Hepatic stellate cell (primary cell): ENCODE measurements around the gene LUC7L.
"Not testable (repeated sequence)": the region's sequence is repeated elsewhere in the genome, so short reads cannot be mapped to it uniquely, and the experiment has no call there.

Source experiments
- DNase-seq: peaks from one replicate; pipeline ENCODE4 v3.0.0; 2011; ENCODE audit warnings: low spot score

Gene LUC7L

GRCh38 chr16:179211-180092, 49.8 kb downstream of the LUC7L start:
- no peak for DNase-seq

DNA sequence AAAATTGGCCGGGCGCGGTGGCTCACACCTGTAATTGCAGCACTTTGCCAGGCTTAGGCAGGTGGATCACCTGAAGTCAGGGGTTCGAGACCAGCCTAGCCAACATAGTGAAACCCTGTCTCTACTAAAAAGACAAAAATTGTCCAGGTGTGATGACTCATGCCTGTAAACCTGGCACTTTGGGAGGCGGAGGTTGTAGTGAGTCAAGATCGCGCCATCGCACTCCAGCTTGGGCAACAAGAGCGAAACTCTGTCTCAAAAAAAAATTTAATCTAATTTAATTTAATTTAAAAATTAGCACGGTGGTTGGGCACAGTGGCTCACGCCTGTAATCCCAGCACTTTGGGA, 50.6 kb downstream of the LUC7L start:
- DNase-seq: no peak

DNA sequence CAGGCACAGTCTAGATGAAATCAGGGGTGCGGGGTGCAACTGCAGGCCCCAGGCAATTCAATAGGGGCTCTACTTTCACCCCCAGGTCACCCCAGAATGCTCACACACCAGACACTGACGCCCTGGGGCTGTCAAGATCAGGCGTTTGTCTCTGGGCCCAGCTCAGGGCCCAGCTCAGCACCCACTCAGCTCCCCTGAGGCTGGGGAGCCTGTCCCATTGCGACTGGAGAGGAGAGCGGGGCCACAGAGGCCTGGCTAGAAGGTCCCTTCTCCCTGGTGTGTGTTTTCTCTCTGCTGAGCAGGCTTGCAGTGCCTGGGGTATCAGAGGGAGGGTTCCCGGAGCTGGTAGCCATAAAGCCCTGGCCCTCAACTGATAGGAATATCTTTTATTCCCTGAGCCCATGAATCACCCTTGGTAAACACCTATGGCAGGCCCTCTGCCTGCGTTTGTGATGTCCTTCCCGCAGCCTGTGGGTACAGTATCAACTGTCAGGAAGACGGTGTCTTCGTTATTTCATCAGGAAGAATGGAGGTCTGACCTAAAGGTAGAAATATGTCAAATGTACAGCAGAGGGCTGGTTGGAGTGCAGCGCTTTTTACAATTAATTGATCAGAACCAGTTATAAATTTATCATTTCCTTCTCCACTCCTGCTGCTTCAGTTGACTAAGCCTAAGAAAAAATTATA, 51.1 kb downstream of the LUC7L start:
- DNase-seq: no peak

DNA sequence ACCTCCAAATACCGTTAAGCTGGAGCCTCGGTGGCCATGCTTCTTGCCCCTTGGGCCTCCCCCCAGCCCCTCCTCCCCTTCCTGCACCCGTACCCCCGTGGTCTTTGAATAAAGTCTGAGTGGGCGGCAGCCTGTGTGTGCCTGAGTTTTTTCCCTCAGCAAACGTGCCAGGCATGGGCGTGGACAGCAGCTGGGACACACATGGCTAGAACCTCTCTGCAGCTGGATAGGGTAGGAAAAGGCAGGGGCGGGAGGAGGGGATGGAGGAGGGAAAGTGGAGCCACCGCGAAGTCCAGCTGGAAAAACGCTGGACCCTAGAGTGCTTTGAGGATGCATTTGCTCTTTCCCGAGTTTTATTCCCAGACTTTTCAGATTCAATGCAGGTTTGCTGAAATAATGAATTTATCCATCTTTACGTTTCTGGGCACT, 51.8 kb downstream of the LUC7L start:
- DNase-seq: no peak

GRCh38 chr16:176477-177382, 52.5 kb downstream of the LUC7L start, which contains the start of gene HBA1:
Gene HBA1, plus strand, starts transcription at chr16:176680. Its CDS starts 37 bp downstream, at chr16:176717.
- not testable (repeated sequence) for DNase-seq

DNA sequence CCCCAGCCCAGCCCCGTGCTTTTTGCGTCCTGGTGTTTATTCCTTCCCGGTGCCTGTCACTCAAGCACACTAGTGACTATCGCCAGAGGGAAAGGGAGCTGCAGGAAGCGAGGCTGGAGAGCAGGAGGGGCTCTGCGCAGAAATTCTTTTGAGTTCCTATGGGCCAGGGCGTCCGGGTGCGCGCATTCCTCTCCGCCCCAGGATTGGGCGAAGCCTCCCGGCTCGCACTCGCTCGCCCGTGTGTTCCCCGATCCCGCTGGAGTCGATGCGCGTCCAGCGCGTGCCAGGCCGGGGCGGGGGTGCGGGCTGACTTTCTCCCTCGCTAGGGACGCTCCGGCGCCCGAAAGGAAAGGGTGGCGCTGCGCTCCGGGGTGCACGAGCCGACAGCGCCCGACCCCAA, 53.2 kb downstream of the LUC7L start:
- DNase-seq: not testable (repeated sequence)

- DNase-seq: no peak
Observed at GRCh38 chr16:175011-175949, 54.0 kb downstream of the LUC7L start.

DNA sequence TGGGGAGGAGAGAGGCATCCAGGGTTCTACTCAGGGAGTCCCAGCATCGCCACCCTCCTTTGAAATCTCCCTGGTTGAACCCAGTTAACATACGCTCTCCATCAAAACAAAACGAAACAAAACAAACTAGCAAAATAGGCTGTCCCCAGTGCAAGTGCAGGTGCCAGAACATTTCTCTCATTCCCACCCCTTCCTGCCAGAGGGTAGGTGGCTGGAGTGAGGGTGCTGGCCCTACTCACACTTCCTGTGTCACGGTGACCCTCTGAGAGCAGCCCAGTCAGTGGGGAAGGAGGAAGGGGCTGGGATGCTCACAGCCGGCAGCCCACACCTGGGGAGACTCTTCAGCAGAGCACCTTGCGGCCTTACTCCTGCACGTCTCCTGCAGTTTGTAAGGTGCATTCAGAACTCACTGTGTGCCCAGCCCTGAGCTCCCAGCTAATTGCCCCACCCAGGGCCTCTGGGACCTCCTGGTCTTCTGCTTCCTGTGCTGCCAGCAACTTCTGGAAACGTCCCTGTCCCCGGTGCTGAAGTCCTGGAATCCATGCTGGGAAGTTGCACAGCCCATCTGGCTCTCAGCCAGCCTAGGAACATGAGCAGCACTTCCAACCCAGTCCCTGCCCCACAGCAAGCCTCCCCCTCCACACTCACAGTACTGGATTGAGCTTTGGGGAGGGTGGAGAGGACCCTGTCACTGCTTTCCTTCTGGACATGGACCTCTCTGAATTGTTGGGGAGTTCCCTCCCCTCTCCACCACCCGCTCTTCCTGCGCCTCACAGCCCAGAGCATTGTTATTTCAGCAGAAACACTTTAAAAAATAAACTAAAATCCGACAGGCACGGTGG, 55.1 kb downstream of the LUC7L start:
- not testable (repeated sequence) for DNase-seq

- DNase-seq: not testable (repeated sequence)
Observed at GRCh38 chr16:173211-173854, 55.9 kb downstream of the LUC7L start.

- DNase-seq: not testable (repeated sequence)
Observed at GRCh38 chr16:172374-172941, 56.8 kb downstream of the LUC7L start, which contains the start of gene HBA2. Gene HBA2, plus strand, starts transcription at chr16:172876. Its CDS starts 37 bp downstream, at chr16:172913.

- DNase-seq: no peak
Observed at GRCh38 chr16:170788-171187, 58.5 kb downstream of the LUC7L start.

DNA sequence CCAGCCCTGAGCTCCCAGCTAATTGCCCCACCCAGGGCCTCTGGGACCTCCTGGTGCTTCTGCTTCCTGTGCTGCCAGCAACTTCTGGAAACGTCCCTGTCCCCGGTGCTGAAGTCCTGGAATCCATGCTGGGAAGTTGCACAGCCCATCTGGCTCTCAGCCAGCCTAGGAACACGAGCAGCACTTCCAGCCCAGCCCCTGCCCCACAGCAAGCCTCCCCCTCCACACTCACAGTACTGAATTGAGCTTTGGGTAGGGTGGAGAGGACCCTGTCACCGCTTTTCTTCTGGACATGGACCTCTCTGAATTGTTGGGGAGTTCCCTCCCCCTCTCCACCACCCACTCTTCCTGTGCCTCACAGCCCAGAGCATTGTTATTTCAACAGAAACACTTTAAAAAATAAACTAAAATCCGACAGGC, 59.2 kb downstream of the LUC7L start:
- not testable (repeated sequence) for DNase-seq

DNA sequence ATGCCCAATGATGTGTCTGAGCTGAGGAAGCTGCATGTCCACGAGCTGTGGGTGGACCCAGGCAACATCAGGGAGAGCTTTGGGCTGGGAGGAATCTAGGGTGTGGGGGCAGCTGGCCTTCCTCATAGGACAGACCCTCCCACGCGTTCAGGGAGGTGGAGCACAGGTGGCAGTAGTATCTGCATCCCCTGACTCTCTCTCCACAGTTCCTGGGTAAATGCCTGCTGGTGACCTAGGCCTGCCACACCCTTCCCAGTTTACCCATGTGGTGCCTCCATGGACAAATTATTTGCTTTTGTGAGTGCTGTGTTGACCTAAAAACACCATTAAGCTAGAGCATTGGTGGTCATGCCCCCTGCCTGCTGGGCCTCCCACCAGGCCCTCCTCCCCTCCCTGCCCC, 60.2 kb downstream of the LUC7L start:
- DNase-seq: no peak

DNA sequence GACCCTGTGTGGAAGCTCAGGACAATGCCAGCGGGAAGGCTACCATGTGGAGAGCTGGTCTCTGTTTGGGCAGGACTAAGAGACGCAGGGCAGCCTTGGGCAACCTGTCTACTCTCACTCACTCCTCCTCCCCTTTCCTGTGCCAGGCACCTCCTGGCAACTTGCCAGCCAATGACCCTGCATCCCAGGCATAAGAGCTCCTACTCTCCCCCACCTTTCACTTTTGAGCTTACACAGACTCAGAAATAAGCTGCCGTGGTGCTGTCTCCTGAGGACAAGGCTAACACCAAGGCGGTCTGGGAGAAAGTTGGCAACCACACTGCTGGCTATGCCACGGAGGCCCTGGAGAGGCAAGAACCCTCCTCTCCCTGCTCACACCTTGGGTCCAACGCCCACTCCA, 60.8 kb downstream of the LUC7L start:
- DNase-seq: no peak

DNA sequence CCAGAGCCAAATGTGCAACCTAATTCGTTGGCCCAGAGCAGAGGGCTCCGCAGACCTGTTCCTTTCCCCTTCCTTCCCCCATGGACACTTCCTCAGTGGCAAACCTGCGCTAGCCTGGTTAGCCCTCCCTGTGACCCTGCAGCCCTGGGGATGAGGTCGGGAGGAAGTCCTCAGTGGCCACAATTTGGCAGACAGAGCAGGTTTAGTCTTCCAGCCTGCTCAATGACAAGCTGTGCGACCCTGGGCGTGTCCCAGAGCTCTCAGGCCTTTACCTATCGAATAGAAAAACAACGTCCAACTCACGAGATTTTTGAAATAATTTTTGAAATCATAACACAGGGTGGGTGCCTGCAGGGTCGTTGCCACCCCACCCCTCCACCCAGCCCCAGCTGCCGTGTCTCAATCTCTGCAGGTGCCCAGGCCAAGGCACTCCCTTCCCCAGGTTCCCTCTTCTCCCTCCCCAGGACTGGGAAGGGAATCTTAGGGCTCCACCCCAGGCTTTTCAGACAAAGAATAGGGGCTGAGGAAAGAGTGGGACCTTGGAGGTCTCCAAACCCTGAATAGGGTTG, 62.0 kb downstream of the LUC7L start:
- no peak for DNase-seq

GRCh38 chr16:166375-167121, 62.7 kb downstream of the LUC7L start:
- no peak for DNase-seq

GRCh38 chr16:165539-166374, 63.5 kb downstream of the LUC7L start, which contains the start of gene HBM:
Gene HBM, plus strand, starts transcription at chr16:165978. Its CDS starts 20 bp downstream, at chr16:165998.
- no peak for DNase-seq
